ENCODE results near the gene HS6ST2.

GRCh38 chrX:132795181-132795580 is 163.2 kb downstream of the HS6ST2 start:
- TF ChIP-seq POLR2AphosphoS5 (IDR thresholded peaks at IDR 0.05; ENCODE audit: low read depth, low read length) = no peak
- no peak for TF ChIP-seq POLR2A (IDR thresholded peaks at IDR 0.05; ENCODE audit: low read depth, low read length)

All from GM12892 (cell line).